ENCODE data around the gene HK3. TPM values are rescaled to one million over a fixed set of nuclear protein-coding genes. Genes with fewer than 3 reads are reported as not detected.

The HK3 gene
- total and polyA plus RNA-seq, 2 experiments from 2014 or later, result not detected

- no peak overlapping the region for H3K27ac Mint-ChIP-seq
- no peaks in the 10 kb centered on the region for H3K36me3 ChIP-seq (ENCODE audit: insufficient read depth)
- TF ChIP-seq EZH2 (IDR thresholded peaks at IDR 0.05; ENCODE audit: low read depth, unreplicated experiment) (no peak), REST (IDR thresholded peaks at IDR 0.05; ENCODE audit: unreplicated experiment) (no peak), ZNF462 (CRISPR knock-in tag; IDR thresholded peaks at IDR 0.05) (no peak), EZH2phosphoT487 (IDR thresholded peaks at IDR 0.05; ENCODE audit: unreplicated experiment) (no peak), STAT1 (IDR thresholded peaks at IDR 0.05; ENCODE audit: unreplicated experiment) (no peak), NANOG (IDR thresholded peaks at IDR 0.05; ENCODE audit: borderline replicate concordance) (no peak), CTCF (conservative IDR thresholded peaks at IDR 0.05; ENCODE audit: low read depth in 2 of 2) (no peak)
- no peaks in the 10 kb centered on the region for H3K36me3 Mint-ChIP-seq (ENCODE audit: low read depth)
- peaks cover 11% of the 10 kb centered on the region; the same call in 1 of the 2 replicates for H3K4me1 ChIP-seq (ENCODE audit: insufficient read depth)
- H3K9me3 Mint-ChIP-seq, result no peaks in the 10 kb centered on the region
- H3K4me1 Mint-ChIP-seq, result peaks cover 36% of the 10 kb centered on the region
- no peaks in the 10 kb centered on the region for H3K27me3 ChIP-seq (ENCODE audit: insufficient read depth)
- H3K9me2 ChIP-seq (ENCODE audit: insufficient read depth), result no peaks in the 10 kb centered on the region
- no peaks in the 10 kb centered on the region for H4K20me1 ChIP-seq (replicated peaks; ENCODE audit: insufficient read depth)
- H2AFZ ChIP-seq, result no peak overlapping the region
- no peaks in the 10 kb centered on the region for H3K79me2 ChIP-seq (replicated peaks; ENCODE audit: insufficient read depth)
- ATAC-seq, result no peak
- H3K27me3 Mint-ChIP-seq (ENCODE audit: insufficient read depth, low read depth, poor library complexity), result peaks cover 17% of the 10 kb centered on the region
- H3K4me3 Mint-ChIP-seq, result no peak overlapping the region
- no peak overlapping the region for H3K27ac ChIP-seq (ENCODE audit: low read depth)
- H3K4me2 ChIP-seq, result no peak overlapping the region
- H3K4me3 ChIP-seq, result no peak overlapping the region
- no peak for DNase-seq (ENCODE audit: low spot score)
- no peaks in the 10 kb centered on the region for H3F3A ChIP-seq (replicated peaks; ENCODE audit: low read depth)
Measured at GRCh38 chr5:176868126-176868525, 31.0 kb downstream of the HK3 start.
